HCT116 (cell line): ENCODE results near the gene ABCB10. TPM values are rescaled to one million over a fixed set of nuclear protein-coding genes. Genes with fewer than 3 reads are reported as not detected.

Source experiments
- ATAC-seq: fragments of 200-7000 bp; cut with Tn5 transposase; 2 replicates; pipeline ENCODE4 v1.9.1; 2020; ENCODE audit warnings: mild to moderate bottlenecking, moderate library complexity
- BruUV-seq: library from RNA; stranded (reverse); fragments of 400-500 nt; replicated peaks from 2 replicates; lab custom pipeline; 2021; lab: Mats Ljungman, UMichigan
- CTCF ChIA-PET: fragments of 300-600 bp; sonication (Branson Sonifier 250); formaldehyde crosslinking; loops from one replicate; lab custom pipeline; 2021; ENCODE audit warnings: antibody characterized with exemption; lab: Charles Lee
- POLR2A ChIA-PET: fragments of 300-600, 350-600 bp; sonication (Branson Sonifier 250); formaldehyde crosslinking; loops from one replicate; lab custom pipeline; 2021; ENCODE audit warnings: antibody characterized with exemption; lab: Charles Lee
- RAD21 ChIA-PET, 2 experiments: fragments of 300-600 bp; sonication (Branson Sonifier 250); formaldehyde crosslinking; loops; one replicate each; lab custom pipeline; 2023; ENCODE audit warnings: low total read pairs in 2 of 2; ENCODE audit not compliant: uncharacterized antibody in 2 of 2, unreplicated experiment in 2 of 2, low non-redundant PET in 1 of 2; lab: Charles Lee
- DNase-seq: peaks from one replicate; pipeline ENCODE4 v3.0.0-alpha.2; 2010; ENCODE audit warnings: low read depth, low spot score
- H2AFZ ChIP-seq: fragments of 200-600 bp; shearing (Covaris generic), sonication (generic); 2 replicates; pipeline ENCODE4 v1.6.1; 2017; ENCODE audit warnings: low read depth, mixed run types, mixed read lengths, antibody characterized with exemption, low read length; ENCODE audit not compliant: poor library complexity, severe bottlenecking
- H3K27ac ChIP-seq: 2 replicates; pipeline ENCODE4 v1.5.1; 2012; ENCODE audit warnings: low read depth, low read length
- H3K27me3 ChIP-seq: fragments of 200-600 bp; sonication (generic); 2 replicates; pipeline ENCODE4 v1.6.1; 2016; ENCODE audit warnings: mixed run types, low read length, mixed read lengths; ENCODE audit not compliant: insufficient read depth
- H3K36me3 ChIP-seq, 2 experiments: fragments of 200-500 bp in 1 of 2; fragments of 200-600 bp in 1 of 2; sonication (Bioruptor generic) in 1 of 2; sonication (generic) in 1 of 2; 2 replicates each; pipeline versions ENCODE4 v1.5.1 to v1.6.1; 2014 to 2016; ENCODE audit warnings: low read length in 2 of 2, inconsistent platforms in 1 of 2, mixed read lengths in 1 of 2, mixed run types in 1 of 2; ENCODE audit not compliant: insufficient read depth in 2 of 2, control insufficient read depth in 1 of 2
- H3K4me1 ChIP-seq, 2 experiments: fragments of 200-600 bp in 1 of 2; sonication (generic) in 1 of 2; 2 replicates each; pipeline versions ENCODE4 v1.5.1 to v1.6.1; 2012 to 2017; ENCODE audit warnings: low read length in 2 of 2, inconsistent platforms in 1 of 2, mild to moderate bottlenecking in 1 of 2, mixed read lengths in 1 of 2, mixed run types in 1 of 2, moderate library complexity in 1 of 2; ENCODE audit not compliant: insufficient read depth in 2 of 2, control insufficient read depth in 1 of 2
- H3K4me2 ChIP-seq: fragments of 200-600 bp; sonication (generic); 2 replicates; pipeline ENCODE4 v1.6.1; 2017; ENCODE audit warnings: mixed run types, low read length, mixed read lengths
- H3K4me3 ChIP-seq, 2 experiments: fragments of 200-600 bp in 1 of 2; sonication (generic) in 1 of 2; replicated peaks in 1 of 2; 2 replicates each; pipeline ENCODE4 v1.5.1; 2011 to 2016; ENCODE audit warnings: low read length in 2 of 2, control low read depth in 1 of 2, low read depth in 1 of 2, mild to moderate bottlenecking in 1 of 2, mixed read lengths in 1 of 2, mixed run types in 1 of 2
- H3K79me2 ChIP-seq: fragments of 200-600 bp; sonication (generic); 2 replicates; pipeline ENCODE4 v1.6.1; 2017; ENCODE audit warnings: mild to moderate bottlenecking, mixed run types, low read length, moderate library complexity, mixed read lengths; ENCODE audit not compliant: insufficient read depth
- H3K9ac ChIP-seq: fragments of 200-600 bp; sonication (generic); 2 replicates; pipeline ENCODE4 v1.6.1; 2016; ENCODE audit warnings: low read length, mixed read lengths
- H3K9me2 ChIP-seq: fragments of 200-600 bp; sonication (generic), shearing (Covaris generic); 2 replicates; pipeline ENCODE4 v1.6.1; 2017; ENCODE audit warnings: mixed run types, mild to moderate bottlenecking, moderate library complexity; ENCODE audit not compliant: insufficient read depth
- H3K9me3 ChIP-seq, 2 experiments: fragments of 200-500 bp in 1 of 2; fragments of 200-600 bp in 1 of 2; sonication (Bioruptor generic) in 1 of 2; sonication (generic) in 1 of 2; 2 replicates each; pipeline ENCODE4 v1.6.1; 2014 to 2017; ENCODE audit warnings: low read length in 2 of 2, mixed read lengths in 2 of 2, inconsistent platforms in 1 of 2, low read depth in 1 of 2, mild to moderate bottlenecking in 1 of 2, mixed run types in 1 of 2, moderate library complexity in 1 of 2; ENCODE audit not compliant: control insufficient read depth in 1 of 2, insufficient read depth in 1 of 2
- H4K20me1 ChIP-seq: fragments of 200-600 bp; sonication (generic), shearing (Covaris generic); 2 replicates; pipeline ENCODE4 v1.6.1; 2017; ENCODE audit warnings: mixed run types, mild to moderate bottlenecking, moderate library complexity; ENCODE audit not compliant: insufficient read depth
- CBX3 ChIP-seq: IDR thresholded peaks from 2 replicates; pipeline ENCODE4 v1.6.1; 2012; ENCODE audit warnings: low read depth
- CEBPB ChIP-seq: IDR thresholded peaks from 2 replicates; pipeline ENCODE4 v1.6.1; 2012; ENCODE audit warnings: low read depth
- EZH2phosphoT487 ChIP-seq: fragments of 200-600 bp; IDR thresholded peaks from 2 replicates; pipeline ENCODE4 v1.6.1; 2018; ENCODE audit warnings: antibody characterized with exemption, borderline replicate concordance
- POLR2A ChIP-seq: IDR thresholded peaks from 2 replicates; pipeline ENCODE4 v1.7.0; 2011; ENCODE audit warnings: borderline replicate concordance; ENCODE audit not compliant: insufficient read depth, insufficient read length; ENCODE audit errors: extremely low read depth
- POLR2AphosphoS5 ChIP-seq: IDR thresholded peaks from 2 replicates; pipeline ENCODE4 v1.6.1; 2011; ENCODE audit warnings: mild to moderate bottlenecking, low read depth, low read length, moderate library complexity
- SIN3A ChIP-seq: IDR thresholded peaks from 2 replicates; pipeline ENCODE4 v1.6.1; 2012; ENCODE audit warnings: low read depth
- SP1 ChIP-seq: IDR thresholded peaks from 2 replicates; pipeline ENCODE4 v1.6.1; 2012; ENCODE audit warnings: low read depth
- SRF ChIP-seq: IDR thresholded peaks from 2 replicates; pipeline ENCODE4 v1.6.1; 2012; ENCODE audit warnings: low read depth
- YY1 ChIP-seq: IDR thresholded peaks from 2 replicates; pipeline ENCODE4 v1.6.1; 2011; ENCODE audit warnings: low read length, low read depth, moderate library complexity, mild to moderate bottlenecking; ENCODE audit not compliant: insufficient replicate concordance; ENCODE audit errors: extremely low read depth
- ZNF274 ChIP-seq: fragments of 200-500 bp; sonication (Bioruptor generic); IDR thresholded peaks from 2 replicates; pipeline ENCODE4 v1.6.1; 2014; ENCODE audit warnings: mild to moderate bottlenecking, low read depth, low read length, inconsistent platforms
- intact Hi-C: fragments of 100-400 bp; cut with micrococcal nuclease; formaldehyde crosslinking; loops from 2 replicates; pipeline ENCODE4 v1.10.0; 2022
- total RNA-seq: library from RNA; stranded (reverse); gene quantifications from one replicate; pipeline ENCODE4 v1.2.1, GENCODE V29; 2021; ENCODE audit not compliant: unreplicated experiment
- TF ChIP-seq, protein P1 (sequence below): IDR thresholded peaks from 2 replicates; pipeline ENCODE4 v1.6.1; 2012
- TF ChIP-seq, protein P2 (sequence below), 3 experiments: fragments of 200-600 bp in 1 of 3; sonication (generic) in 1 of 3; IDR thresholded peaks in 2 of 3; conservative IDR thresholded peaks in 1 of 3; 2 replicates each; pipeline ENCODE4 v1.5.1; 2012 to 2017; ENCODE audit warnings: low read depth in 2 of 3, low read length in 2 of 3, antibody characterized with exemption in 1 of 3, borderline replicate concordance in 1 of 3, control low read depth in 1 of 3, mild to moderate bottlenecking in 1 of 3, mixed read lengths in 1 of 3, mixed run types in 1 of 3, moderate library complexity in 1 of 3; ENCODE audit not compliant: insufficient read depth in 1 of 3
- TF ChIP-seq, protein P3 (sequence below): IDR thresholded peaks from 2 replicates; pipeline ENCODE4 v1.6.1; 2011; ENCODE audit warnings: mild to moderate bottlenecking, low read length, moderate library complexity; ENCODE audit not compliant: insufficient replicate concordance; ENCODE audit errors: extremely low read depth

ABCB10 gene
- total RNA-seq, 1 experiment from 2014 or later: 20.3 TPM

DNA sequence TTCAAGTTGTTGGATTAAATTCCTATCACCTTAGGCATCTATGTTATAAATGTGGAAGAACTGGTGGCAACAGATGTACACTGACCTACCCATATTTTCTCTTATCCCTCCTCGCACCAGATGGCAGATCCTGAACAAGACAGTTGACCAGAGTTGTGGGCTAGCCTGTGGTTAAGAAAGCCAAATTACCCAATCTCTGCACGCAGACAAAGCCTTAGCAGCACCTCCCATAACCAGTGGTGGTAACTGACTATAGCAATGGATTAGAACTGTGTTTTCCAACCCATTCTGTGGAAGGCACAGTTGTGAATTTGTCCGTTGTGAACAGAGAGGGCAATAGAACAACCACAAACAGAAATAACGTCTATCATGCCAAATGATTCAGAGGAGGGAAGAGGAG is 20.6 kb downstream of the ABCB10 start:
- no peak for TF ChIP-seq SRF
- no peak for TF ChIP-seq POLR2AphosphoS5
- TF ChIP-seq ZNF274: no peak
- no peak for TF ChIP-seq EZH2phosphoT487
- TF ChIP-seq CBX3: no peak
- TF ChIP-seq, protein P1, sequence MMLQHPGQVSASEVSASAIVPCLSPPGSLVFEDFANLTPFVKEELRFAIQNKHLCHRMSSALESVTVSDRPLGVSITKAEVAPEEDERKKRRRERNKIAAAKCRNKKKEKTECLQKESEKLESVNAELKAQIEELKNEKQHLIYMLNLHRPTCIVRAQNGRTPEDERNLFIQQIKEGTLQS: no peak
- no peak for TF ChIP-seq SP1
- no peak for TF ChIP-seq SIN3A
- no peak for TF ChIP-seq POLR2A
- TF ChIP-seq, protein P2, sequence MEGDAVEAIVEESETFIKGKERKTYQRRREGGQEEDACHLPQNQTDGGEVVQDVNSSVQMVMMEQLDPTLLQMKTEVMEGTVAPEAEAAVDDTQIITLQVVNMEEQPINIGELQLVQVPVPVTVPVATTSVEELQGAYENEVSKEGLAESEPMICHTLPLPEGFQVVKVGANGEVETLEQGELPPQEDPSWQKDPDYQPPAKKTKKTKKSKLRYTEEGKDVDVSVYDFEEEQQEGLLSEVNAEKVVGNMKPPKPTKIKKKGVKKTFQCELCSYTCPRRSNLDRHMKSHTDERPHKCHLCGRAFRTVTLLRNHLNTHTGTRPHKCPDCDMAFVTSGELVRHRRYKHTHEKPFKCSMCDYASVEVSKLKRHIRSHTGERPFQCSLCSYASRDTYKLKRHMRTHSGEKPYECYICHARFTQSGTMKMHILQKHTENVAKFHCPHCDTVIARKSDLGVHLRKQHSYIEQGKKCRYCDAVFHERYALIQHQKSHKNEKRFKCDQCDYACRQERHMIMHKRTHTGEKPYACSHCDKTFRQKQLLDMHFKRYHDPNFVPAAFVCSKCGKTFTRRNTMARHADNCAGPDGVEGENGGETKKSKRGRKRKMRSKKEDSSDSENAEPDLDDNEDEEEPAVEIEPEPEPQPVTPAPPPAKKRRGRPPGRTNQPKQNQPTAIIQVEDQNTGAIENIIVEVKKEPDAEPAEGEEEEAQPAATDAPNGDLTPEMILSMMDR (IDR thresholded peaks at IDR 0.05 in 2 of 3, conservative IDR thresholded peaks at IDR 0.05 in 1 of 3; ENCODE audit: borderline replicate concordance in 1 of 3, insufficient read depth in 1 of 3, low read depth in 2 of 3, low read length in 2 of 3): no peak
- no peak for TF ChIP-seq YY1
- TF ChIP-seq CEBPB: no peak
- TF ChIP-seq, protein P3, sequence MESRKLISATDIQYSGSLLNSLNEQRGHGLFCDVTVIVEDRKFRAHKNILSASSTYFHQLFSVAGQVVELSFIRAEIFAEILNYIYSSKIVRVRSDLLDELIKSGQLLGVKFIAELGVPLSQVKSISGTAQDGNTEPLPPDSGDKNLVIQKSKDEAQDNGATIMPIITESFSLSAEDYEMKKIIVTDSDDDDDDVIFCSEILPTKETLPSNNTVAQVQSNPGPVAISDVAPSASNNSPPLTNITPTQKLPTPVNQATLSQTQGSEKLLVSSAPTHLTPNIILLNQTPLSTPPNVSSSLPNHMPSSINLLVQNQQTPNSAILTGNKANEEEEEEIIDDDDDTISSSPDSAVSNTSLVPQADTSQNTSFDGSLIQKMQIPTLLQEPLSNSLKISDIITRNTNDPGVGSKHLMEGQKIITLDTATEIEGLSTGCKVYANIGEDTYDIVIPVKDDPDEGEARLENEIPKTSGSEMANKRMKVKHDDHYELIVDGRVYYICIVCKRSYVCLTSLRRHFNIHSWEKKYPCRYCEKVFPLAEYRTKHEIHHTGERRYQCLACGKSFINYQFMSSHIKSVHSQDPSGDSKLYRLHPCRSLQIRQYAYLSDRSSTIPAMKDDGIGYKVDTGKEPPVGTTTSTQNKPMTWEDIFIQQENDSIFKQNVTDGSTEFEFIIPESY: no peak
- RAD21 ChIA-PET: no interaction called here
- Histone ChIP-seq H3K79me2 (no peaks in the 10 kb centered on the region), H3K4me2 (no peak overlapping the region), H4K20me1 (no peaks in the 10 kb centered on the region), H3K9me3 (no peaks in the 10 kb centered on the region), H3K27me3 (no peaks in the 10 kb centered on the region), H3K36me3 (peaks cover 6 to 15% of the 10 kb centered on the region in 2 experiments), H3K27ac (no peak overlapping the region), H2AFZ (no peak overlapping the region), H3K4me3 (no peak overlapping the region), H3K4me1 (no peaks in the 10 kb centered on the region), H3K9me2 (no peaks in the 10 kb centered on the region), H3K9ac (no peak overlapping the region)
- POLR2A ChIA-PET: no interaction called here
- intact Hi-C loops: no loop called here
- no peak for ATAC-seq
- no TSS peak for BruUV-seq
- CTCF ChIA-PET: no interaction called here
- no peak for DNase-seq
